Keratinocyte (primary cell): ENCODE data around the gene ALOX12B. TPM values are rescaled to one million over a fixed set of nuclear protein-coding genes. Genes with fewer than 3 reads are reported as not detected.
A peak's percentile ranks its signal among the peaks of the same experiment; 100 is the strongest.

Source experiments
- DNase-seq: peaks from one replicate; pipeline ENCODE4 v3.0.0-alpha.2; 2011; ENCODE audit warnings: low read depth, missing footprints, low spot score
- FAIRE-seq: peaks from 2 replicates; lab custom pipeline; 2011; peaks lifted over from hg19 to GRCh38; lab: Jason Lieb, UNC
- H2AFZ ChIP-seq: 2 replicates; pipeline ENCODE4 v1.6.0; 2012; ENCODE audit warnings: low read length, control low read depth, inconsistent platforms; ENCODE audit not compliant: control insufficient read depth
- H3K27ac ChIP-seq: 2 replicates; pipeline ENCODE4 v1.5.1; 2011; ENCODE audit warnings: low read length; ENCODE audit not compliant: control insufficient read depth, insufficient read depth
- H3K27me3 ChIP-seq: 3 replicates; pipeline ENCODE4 v1.6.0; 2011; ENCODE audit warnings: low read length; ENCODE audit not compliant: control insufficient read depth, insufficient read depth; ENCODE audit errors: extremely low read depth
- H3K36me3 ChIP-seq, 2 experiments: 2 replicates in 1 of 2; 3 replicates in 1 of 2; pipeline ENCODE4 v1.5.1; 2011; ENCODE audit warnings: low read length in 2 of 2, mild to moderate bottlenecking in 1 of 2; ENCODE audit not compliant: control insufficient read depth in 2 of 2, insufficient read depth in 2 of 2; ENCODE audit errors: extremely low read depth in 1 of 2
- H3K4me1 ChIP-seq: 3 replicates; pipeline ENCODE4 v1.5.1; 2011; ENCODE audit warnings: low read length; ENCODE audit not compliant: control insufficient read depth, insufficient read depth; ENCODE audit errors: extremely low read depth
- H3K4me2 ChIP-seq: 3 replicates; pipeline ENCODE4 v1.6.0; 2011; ENCODE audit warnings: low read depth, low read length; ENCODE audit not compliant: control insufficient read depth, insufficient read depth; ENCODE audit errors: extremely low read depth
- H3K4me3 ChIP-seq, 3 experiments: fragments of 200-600 bp in 1 of 3; sonication (generic) in 1 of 3; 2 replicates in 2 of 3; 3 replicates in 1 of 3; pipeline ENCODE4 v1.5.1; 2011 to 2016; ENCODE audit warnings: low read length in 3 of 3, mild to moderate bottlenecking in 3 of 3, control low read depth in 2 of 3, inconsistent platforms in 1 of 3, low read depth in 1 of 3, mixed read lengths in 1 of 3, mixed run types in 1 of 3, moderate library complexity in 1 of 3; ENCODE audit not compliant: control insufficient read depth in 2 of 3, insufficient read depth in 2 of 3; ENCODE audit errors: extremely low read depth in 1 of 3
- H3K79me2 ChIP-seq: 2 replicates; pipeline ENCODE4 v1.6.0; 2012; ENCODE audit warnings: low read length; ENCODE audit not compliant: control insufficient read depth, insufficient read depth
- H3K9ac ChIP-seq: 3 replicates; pipeline ENCODE4 v1.6.0; 2011; ENCODE audit warnings: low read length; ENCODE audit not compliant: control insufficient read depth, insufficient read depth; ENCODE audit errors: extremely low read depth
- H3K9me1 ChIP-seq: 3 replicates; pipeline ENCODE4 v1.6.0; 2011; ENCODE audit warnings: low read length; ENCODE audit not compliant: control insufficient read depth, insufficient read depth; ENCODE audit errors: extremely low read depth
- H3K9me3 ChIP-seq: 2 replicates; pipeline ENCODE4 v1.5.1; 2012; ENCODE audit warnings: low read depth, low read length; ENCODE audit not compliant: control insufficient read depth
- H4K20me1 ChIP-seq: 3 replicates; pipeline ENCODE4 v1.6.0; 2011; ENCODE audit warnings: low read length; ENCODE audit not compliant: control insufficient read depth, insufficient read depth; ENCODE audit errors: extremely low read depth
- EZH2 ChIP-seq: IDR thresholded peaks from one replicate; pipeline ENCODE4 v1.6.1; 2012; ENCODE audit warnings: inconsistent platforms, mild to moderate bottlenecking, low read length, moderate library complexity
- dilution Hi-C: fragments of 300-500 bp; cut with MboI; formaldehyde crosslinking; loops from one replicate; pipeline ENCODE4 v1.7.0; 2020; ENCODE audit warnings: low sequenced_read_pairs; ENCODE audit not compliant: extremely low pct_ligation_motif_present
- polyA plus RNA-seq, 5 experiments: library from polyadenylated mRNA; depleted of rRNA in 3 of 5; stranded (reverse) in 3 of 5; stranded (forward) in 1 of 5; unstranded in 1 of 5; fragments of >200 nt; gene quantifications; 1 replicate in 1 of 5; 2 replicates in 3 of 5; 3 replicates in 1 of 5; pipeline versions ENCODE4 v1.2.1 to v1.2.3, GENCODE V29; 2011 to 2012; ENCODE audit warnings: missing spikeins in 2 of 5, low read depth in 1 of 5, low replicate concordance in 1 of 5
- TF ChIP-seq, protein P1 (sequence below), 3 experiments: IDR thresholded peaks in 1 of 3; conservative IDR thresholded peaks in 1 of 3; optimal IDR thresholded peaks in 1 of 3; 2 replicates in 2 of 3; 3 replicates in 1 of 3; pipeline versions ENCODE3 to v1.5.1; 2011; ENCODE audit warnings: low read length in 3 of 3, mild to moderate bottlenecking in 3 of 3, moderate library complexity in 2 of 3, control low read depth in 1 of 3, inconsistent platforms in 1 of 3; ENCODE audit not compliant: insufficient read depth in 2 of 3; ENCODE audit errors: extremely low read depth in 1 of 3

Gene ALOX12B
- polyA plus RNA-seq, 1 donor (not counting 4 experiments of a cell fraction or from before 2014, with no cell fraction given): 0.47 TPM

DNA sequence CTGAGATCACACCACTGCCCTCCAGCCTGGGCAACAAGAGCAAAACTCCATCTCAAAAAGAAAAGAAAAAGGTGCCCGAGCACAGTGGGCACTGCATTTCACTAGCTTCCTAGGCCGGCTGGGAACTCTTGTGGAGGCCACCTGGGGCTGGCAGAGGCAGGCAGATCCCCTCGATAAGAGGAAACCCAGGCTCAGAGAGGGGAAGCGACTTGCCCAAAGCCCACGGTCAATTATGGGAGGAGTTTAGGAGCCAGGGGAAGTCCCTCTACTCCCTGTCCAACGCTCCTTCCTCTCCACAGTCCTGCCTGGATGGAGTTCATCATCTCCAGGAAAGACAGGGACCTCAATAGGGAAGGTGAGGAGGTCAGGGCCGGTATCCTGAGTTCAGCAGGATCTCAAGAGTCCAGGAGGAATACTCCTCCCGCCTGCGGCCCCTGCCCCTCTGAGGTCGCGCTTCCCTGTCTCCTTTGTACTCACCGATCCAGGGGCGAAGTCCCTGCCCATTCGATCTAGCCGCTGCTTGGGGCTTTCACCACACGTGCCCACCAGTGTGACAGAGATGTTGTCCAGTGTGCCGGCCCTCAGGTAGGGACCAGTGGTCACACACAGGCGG lies 30.0 kb upstream of the ALOX12B start:
- Histone ChIP-seq H3K9ac (peak overlapping the region; percentile 96), H3K4me1 (peaks cover 21% of the 10 kb centered on the region), H2AFZ (peak overlapping the region; percentile 90), H3K4me2 (peak overlapping the region; percentile 98), H3K9me3 (no peaks in the 10 kb centered on the region), H4K20me1 (peaks cover 2% of the 10 kb centered on the region), H3K36me3 (no peaks in the 10 kb centered on the region), H3K4me3 (peak overlapping the region; percentile 39 to 84 (median 76)), H3K79me2 (no peaks in the 10 kb centered on the region), H3K27me3 (no peaks in the 10 kb centered on the region), H3K27ac (peak overlapping the region; percentile 99), H3K9me1 (no peaks in the 10 kb centered on the region)
- DNase-seq (no peak), FAIRE-seq (peak; percentile 59)
- dilution Hi-C loops: no loop called here
- TF ChIP-seq, protein P1, sequence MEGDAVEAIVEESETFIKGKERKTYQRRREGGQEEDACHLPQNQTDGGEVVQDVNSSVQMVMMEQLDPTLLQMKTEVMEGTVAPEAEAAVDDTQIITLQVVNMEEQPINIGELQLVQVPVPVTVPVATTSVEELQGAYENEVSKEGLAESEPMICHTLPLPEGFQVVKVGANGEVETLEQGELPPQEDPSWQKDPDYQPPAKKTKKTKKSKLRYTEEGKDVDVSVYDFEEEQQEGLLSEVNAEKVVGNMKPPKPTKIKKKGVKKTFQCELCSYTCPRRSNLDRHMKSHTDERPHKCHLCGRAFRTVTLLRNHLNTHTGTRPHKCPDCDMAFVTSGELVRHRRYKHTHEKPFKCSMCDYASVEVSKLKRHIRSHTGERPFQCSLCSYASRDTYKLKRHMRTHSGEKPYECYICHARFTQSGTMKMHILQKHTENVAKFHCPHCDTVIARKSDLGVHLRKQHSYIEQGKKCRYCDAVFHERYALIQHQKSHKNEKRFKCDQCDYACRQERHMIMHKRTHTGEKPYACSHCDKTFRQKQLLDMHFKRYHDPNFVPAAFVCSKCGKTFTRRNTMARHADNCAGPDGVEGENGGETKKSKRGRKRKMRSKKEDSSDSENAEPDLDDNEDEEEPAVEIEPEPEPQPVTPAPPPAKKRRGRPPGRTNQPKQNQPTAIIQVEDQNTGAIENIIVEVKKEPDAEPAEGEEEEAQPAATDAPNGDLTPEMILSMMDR (optimal IDR thresholded peaks at IDR 0.05 in 1 of 3, IDR thresholded peaks at IDR 0.05 in 1 of 3, conservative IDR thresholded peaks at IDR 0.05 in 1 of 3; ENCODE audit: extremely low read depth in 1 of 3, insufficient read depth in 2 of 3, low read length in 3 of 3): no peak
- no peak for TF ChIP-seq EZH2

DNA sequence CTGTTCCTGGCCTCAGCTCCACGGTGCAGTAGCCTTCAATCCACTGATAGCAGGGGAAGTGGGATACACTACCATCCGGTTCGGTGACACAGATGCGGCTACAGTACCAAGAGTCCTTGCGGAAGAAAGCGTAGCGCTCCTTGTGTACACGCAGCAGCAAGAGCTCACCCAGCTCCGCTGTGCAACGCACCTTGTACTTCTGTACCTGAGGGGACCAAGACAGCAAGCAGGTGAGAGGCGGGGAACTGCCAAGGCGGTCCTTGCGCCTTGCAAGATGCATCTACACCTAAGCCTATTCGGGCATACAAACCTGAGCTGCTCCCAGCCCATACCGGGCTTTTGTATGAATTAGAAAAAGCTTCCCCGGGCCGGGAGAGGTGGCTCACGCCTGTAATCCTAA lies 29.3 kb upstream of the ALOX12B start:
- Histone ChIP-seq H3K4me2 (no peak overlapping the region), H3K27me3 (no peaks in the 10 kb centered on the region), H3K79me2 (no peaks in the 10 kb centered on the region), H3K9ac (no peak overlapping the region), H3K4me3 (no peak overlapping the region), H2AFZ (no peak overlapping the region), H3K9me3 (no peaks in the 10 kb centered on the region), H3K4me1 (peaks cover 21% of the 10 kb centered on the region), H3K9me1 (no peaks in the 10 kb centered on the region), H4K20me1 (peaks cover 2% of the 10 kb centered on the region), H3K36me3 (no peaks in the 10 kb centered on the region), H3K27ac (no peak overlapping the region)
- FAIRE-seq (no peak), DNase-seq (no peak)
- dilution Hi-C loops: no loop called here
- TF ChIP-seq, protein P1 (optimal IDR thresholded peaks at IDR 0.05 in 1 of 3, IDR thresholded peaks at IDR 0.05 in 1 of 3, conservative IDR thresholded peaks at IDR 0.05 in 1 of 3; ENCODE audit: extremely low read depth in 1 of 3, insufficient read depth in 2 of 3, low read length in 3 of 3): no peak
- no peak for TF ChIP-seq EZH2
